HL-60 (cell line): ENCODE measurements around the gene PTPRM.

Experiments
- DNase-seq, 2 experiments: peaks; one replicate each; pipeline ENCODE4 v3.0.0-alpha.2; 2010 to 2020; ENCODE audit warnings: low read depth in 1 of 2, low spot score in 1 of 2
- H3K27ac ChIP-seq: fragments of 250-450 bp; sonication (Bioruptor Pico); replicated peaks from 2 replicates; pipeline ENCODE4 v1.5.1; 2020; ENCODE audit warnings: mild to moderate bottlenecking, moderate library complexity
- H3K27me3 ChIP-seq: fragments of 250-450 bp; sonication (Bioruptor Pico); 2 replicates; pipeline ENCODE4 v1.5.1; 2021; ENCODE audit warnings: mild to moderate bottlenecking, moderate library complexity; ENCODE audit not compliant: insufficient read depth, poor library complexity, severe bottlenecking
- H3K4me3 ChIP-seq: replicated peaks from 2 replicates; pipeline ENCODE4 v1.5.1; 2011; ENCODE audit warnings: mild to moderate bottlenecking, control low read depth, low read length; ENCODE audit not compliant: insufficient read depth
- CTCF ChIP-seq: IDR thresholded peaks from one replicate; pipeline ENCODE4 v1.5.1; 2011; ENCODE audit warnings: low read length, control low read depth, inconsistent platforms; ENCODE audit not compliant: insufficient read depth
- GABPA ChIP-seq: IDR thresholded peaks from 2 replicates; pipeline ENCODE4 v1.6.1; 2012; ENCODE audit warnings: low read depth
- POLR2AphosphoS5 ChIP-seq: IDR thresholded peaks from 2 replicates; pipeline ENCODE4 v1.6.1; 2012; ENCODE audit warnings: low read depth
- REST ChIP-seq: IDR thresholded peaks from 2 replicates; pipeline ENCODE4 v1.6.1; 2012; ENCODE audit warnings: low read depth; ENCODE audit not compliant: insufficient replicate concordance
- SPI1 ChIP-seq: IDR thresholded peaks from 2 replicates; pipeline ENCODE4 v1.6.1; 2012; ENCODE audit warnings: low read depth, mild to moderate bottlenecking, borderline replicate concordance

The PTPRM gene

GRCh38 chr18:8176109-8176508 lies 609.0 kb downstream of the PTPRM start:
- Histone ChIP-seq H3K27me3 (no peaks in the 10 kb centered on the region), H3K27ac (no peak overlapping the region), H3K4me3 (no peak overlapping the region)
- no peak for DNase-seq
- no peak for TF ChIP-seq REST
- no peak for TF ChIP-seq POLR2AphosphoS5
- no peak for TF ChIP-seq SPI1
- TF ChIP-seq CTCF = no peak
- no peak for TF ChIP-seq GABPA

GRCh38 chr18:8176554-8176953 lies 609.4 kb downstream of the PTPRM start:
- no peak overlapping the region for H3K27ac ChIP-seq
- TF ChIP-seq POLR2AphosphoS5 (no peak), CTCF (no peak), GABPA (no peak), REST (no peak), SPI1 (no peak)
- no peaks in the 10 kb centered on the region for H3K27me3 ChIP-seq
- DNase-seq = no peak
- H3K4me3 ChIP-seq = no peak overlapping the region

GRCh38 chr18:8177330-8178016 lies 610.4 kb downstream of the PTPRM start:
- Histone ChIP-seq H3K4me3 (no peak overlapping the region), H3K27me3 (no peaks in the 10 kb centered on the region), H3K27ac (no peak overlapping the region)
- DNase-seq = no peak
- TF ChIP-seq REST = no peak
- no peak for TF ChIP-seq POLR2AphosphoS5
- TF ChIP-seq SPI1 = no peak
- TF ChIP-seq GABPA = no peak
- TF ChIP-seq CTCF = no peak
